GM10248 (cell line): ENCODE measurements around the gene MYO9B.

Experiments used
- CTCF ChIA-PET: fragments of 300-600 bp; sonication (Branson Sonifier 250); formaldehyde crosslinking; extraction: SDS; loops from one replicate; lab custom pipeline; 2021; ENCODE audit warnings: antibody characterized with exemption; lab: Yijun Ruan, JAX
- POLR2A ChIA-PET: fragments of 350-650 bp; sonication (Branson Sonifier 250); formaldehyde crosslinking; extraction: SDS; loops from one replicate; lab custom pipeline; 2020; ENCODE audit warnings: antibody characterized with exemption; lab: Yijun Ruan, JAX
- DNase-seq: peaks from one replicate; pipeline ENCODE4 v3.0.0; 2012; ENCODE audit errors: extremely low spot score
- TF ChIP-seq, protein P1 (sequence below): IDR thresholded peaks from 2 replicates; pipeline ENCODE4 v1.5.1; 2012; ENCODE audit warnings: mild to moderate bottlenecking, low read depth; ENCODE audit errors: extremely low read depth, missing control alignments, control extremely low read depth

The MYO9B gene

DNA sequence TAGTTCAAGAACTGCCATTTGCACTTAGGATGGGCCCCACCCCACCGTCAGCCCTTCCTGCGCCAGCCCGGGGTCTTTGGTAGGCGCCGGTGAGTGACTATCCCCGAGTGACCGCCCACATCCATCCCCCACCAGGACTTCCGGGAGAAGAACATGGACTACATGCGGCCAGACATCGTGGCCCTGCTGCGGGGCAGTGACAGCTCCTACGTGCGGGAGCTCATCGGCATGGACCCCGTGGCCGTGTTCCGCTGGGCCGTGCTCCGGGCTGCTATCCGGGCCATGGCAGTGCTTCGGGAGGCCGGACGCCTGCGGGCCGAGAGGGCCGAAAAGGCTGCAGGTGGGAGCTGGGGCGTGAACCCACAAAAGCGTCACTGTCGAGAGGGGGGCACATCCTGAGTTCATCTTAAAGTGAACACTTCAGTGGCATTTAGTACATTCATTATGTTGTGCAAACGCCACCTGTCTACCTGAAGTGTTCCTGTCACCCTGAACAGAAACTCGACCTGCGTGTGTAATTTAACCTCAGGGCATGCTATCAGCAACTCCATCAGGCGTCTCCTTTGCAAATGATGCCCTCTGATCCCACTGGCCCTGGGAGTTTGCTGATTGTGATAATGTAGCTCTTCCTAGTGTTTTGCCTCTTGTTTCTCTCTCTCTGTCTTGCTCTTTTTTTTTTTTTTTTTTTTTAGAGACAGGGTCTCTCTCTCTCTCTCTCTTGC is 97.2 kb downstream of the MYO9B start:
- TF ChIP-seq, protein P1, sequence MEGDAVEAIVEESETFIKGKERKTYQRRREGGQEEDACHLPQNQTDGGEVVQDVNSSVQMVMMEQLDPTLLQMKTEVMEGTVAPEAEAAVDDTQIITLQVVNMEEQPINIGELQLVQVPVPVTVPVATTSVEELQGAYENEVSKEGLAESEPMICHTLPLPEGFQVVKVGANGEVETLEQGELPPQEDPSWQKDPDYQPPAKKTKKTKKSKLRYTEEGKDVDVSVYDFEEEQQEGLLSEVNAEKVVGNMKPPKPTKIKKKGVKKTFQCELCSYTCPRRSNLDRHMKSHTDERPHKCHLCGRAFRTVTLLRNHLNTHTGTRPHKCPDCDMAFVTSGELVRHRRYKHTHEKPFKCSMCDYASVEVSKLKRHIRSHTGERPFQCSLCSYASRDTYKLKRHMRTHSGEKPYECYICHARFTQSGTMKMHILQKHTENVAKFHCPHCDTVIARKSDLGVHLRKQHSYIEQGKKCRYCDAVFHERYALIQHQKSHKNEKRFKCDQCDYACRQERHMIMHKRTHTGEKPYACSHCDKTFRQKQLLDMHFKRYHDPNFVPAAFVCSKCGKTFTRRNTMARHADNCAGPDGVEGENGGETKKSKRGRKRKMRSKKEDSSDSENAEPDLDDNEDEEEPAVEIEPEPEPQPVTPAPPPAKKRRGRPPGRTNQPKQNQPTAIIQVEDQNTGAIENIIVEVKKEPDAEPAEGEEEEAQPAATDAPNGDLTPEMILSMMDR = no peak
- DNase-seq = no peak
- ChIA-PET CTCF (interaction anchor here (1.6 to 3.8 kb wide), 2 partner anchors 8 to 11 kb away, joined by 3 to 12 read pairs; no protein-coding TSS in a partner anchor), POLR2A (no interaction called here)

DNA sequence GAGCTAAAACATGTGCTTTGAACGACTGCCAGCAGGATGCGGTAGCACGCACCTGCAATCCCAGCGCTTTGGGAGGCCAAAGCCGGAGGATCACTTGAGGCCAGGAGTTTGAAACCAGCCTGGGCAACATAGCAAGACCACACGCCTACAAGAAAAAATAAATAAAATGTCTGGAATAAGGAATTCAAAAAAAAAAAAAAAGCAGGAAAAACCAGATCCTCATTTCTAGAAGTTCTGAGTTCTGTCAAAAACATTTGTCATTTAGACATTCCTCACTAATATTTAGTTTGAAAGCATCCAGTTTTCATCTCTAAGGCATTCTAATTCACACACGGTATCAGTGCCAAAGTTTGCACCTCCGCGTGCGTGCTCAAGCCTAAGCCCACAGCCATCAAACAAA is 102.7 kb downstream of the MYO9B start:
- no peak for DNase-seq
- ChIA-PET CTCF (no interaction called here), POLR2A (no interaction called here)
- TF ChIP-seq, protein P1 = no peak

DNA sequence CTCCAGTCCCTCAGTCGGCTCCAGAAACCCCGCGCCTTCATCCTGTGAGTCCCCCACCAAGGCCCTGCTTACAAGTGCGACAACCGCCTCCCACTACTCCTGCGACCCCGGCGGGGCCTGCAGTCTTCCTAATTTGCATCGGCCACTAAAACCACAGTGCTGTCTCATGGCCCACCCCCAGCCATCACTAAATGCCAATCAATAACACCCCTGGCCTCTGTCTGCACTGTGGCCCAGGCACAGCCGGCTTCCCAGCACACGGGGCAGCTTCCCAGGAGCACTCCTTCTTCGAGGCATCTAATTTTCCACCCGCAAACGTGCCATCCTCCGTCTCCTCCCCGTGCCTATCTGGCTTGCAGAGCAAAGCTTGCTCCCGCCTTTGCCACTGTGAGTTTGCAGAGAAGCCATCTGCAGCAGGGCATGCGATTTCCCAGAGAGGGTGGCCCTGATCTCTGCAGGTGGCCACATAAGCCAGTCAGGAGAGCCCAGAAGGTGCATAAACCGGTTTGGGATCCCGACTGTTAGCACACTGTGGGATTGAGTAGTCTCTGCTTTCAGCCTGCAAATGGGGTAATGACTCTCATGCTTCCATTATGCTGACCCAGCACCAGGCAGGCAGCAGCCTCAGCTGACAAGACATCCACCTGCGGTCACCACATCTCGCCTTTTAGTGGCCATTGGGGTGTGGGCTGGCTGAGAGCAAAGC is 105.6 kb downstream of the MYO9B start:
- ChIA-PET POLR2A (interaction anchor here (1.0 kb wide), 1 partner anchor 34 kb away, joined by 3 read pairs; the partner anchor contains the start of gene USE1), CTCF (no interaction called here)
- TF ChIP-seq, protein P1 = no peak
- DNase-seq = no peak

DNA sequence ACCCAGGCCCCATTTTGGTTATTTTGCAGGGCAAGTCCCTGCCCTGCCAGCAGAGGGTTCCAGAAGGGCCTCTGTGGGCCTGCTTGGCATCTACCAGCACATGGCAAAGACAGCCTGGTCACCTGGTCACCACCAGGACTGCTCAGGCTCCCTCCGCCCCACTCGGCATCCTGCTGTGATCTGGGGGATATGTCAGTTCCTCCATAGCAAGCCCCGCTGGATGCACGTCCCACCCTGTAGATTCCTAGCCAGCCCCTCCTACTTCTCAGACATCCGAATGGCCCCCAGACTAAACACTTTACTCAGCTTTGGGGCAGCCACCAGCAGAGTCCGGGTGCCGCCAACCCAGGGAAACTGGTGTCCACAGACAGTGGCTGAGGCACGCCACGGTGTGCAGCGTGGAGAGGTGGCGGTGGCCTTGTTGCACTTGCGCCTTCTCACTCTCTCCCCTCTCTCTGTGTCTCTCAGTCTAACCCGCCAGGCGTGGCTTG is 107.7 kb downstream of the MYO9B start:
- TF ChIP-seq, protein P1 = no peak
- ChIA-PET CTCF (interaction anchor here (0.7 to 2.5 kb wide), 6 partner anchors 9 to 115 kb away, joined by 3 to 12 read pairs (median 3); no protein-coding TSS in a partner anchor), POLR2A (interaction anchor here (0.6 to 0.8 kb wide), 3 partner anchors 59 to 92 kb away, joined by 3 read pairs; no protein-coding TSS in a partner anchor)
- DNase-seq = peak; percentile 61

DNA sequence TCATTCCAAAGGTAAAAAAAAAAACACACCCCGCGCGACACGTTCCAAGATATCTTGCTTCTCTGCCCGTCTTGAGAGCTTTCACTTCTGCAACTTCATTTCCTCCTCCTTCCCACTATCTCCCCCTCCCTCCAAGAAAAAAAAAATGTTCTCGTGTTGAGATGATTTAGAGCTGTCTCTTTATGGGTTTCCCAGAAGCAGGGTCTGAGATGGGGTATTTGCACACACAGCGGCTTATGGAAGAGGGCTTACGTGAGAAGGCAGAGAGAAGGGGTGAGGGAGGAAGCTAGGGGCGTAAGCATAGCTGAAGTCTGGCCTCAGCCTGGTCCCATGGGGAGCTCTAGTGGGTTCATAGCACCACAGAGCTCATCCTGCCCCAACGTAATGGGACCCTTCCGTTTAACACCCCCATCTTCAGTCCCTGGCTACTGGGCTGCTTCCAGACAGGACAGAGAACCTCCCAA is 108.3 kb downstream of the MYO9B start:
- TF ChIP-seq, protein P1 = no peak
- ChIA-PET CTCF (interaction anchor here (0.7 to 2.5 kb wide), 9 partner anchors 9 to 115 kb away, joined by 3 to 12 read pairs (median 3); no protein-coding TSS in a partner anchor), POLR2A (interaction anchor here (0.6 to 0.8 kb wide), 3 partner anchors 59 to 93 kb away, joined by 3 read pairs; no protein-coding TSS in a partner anchor)
- DNase-seq = peak; percentile 62

DNA sequence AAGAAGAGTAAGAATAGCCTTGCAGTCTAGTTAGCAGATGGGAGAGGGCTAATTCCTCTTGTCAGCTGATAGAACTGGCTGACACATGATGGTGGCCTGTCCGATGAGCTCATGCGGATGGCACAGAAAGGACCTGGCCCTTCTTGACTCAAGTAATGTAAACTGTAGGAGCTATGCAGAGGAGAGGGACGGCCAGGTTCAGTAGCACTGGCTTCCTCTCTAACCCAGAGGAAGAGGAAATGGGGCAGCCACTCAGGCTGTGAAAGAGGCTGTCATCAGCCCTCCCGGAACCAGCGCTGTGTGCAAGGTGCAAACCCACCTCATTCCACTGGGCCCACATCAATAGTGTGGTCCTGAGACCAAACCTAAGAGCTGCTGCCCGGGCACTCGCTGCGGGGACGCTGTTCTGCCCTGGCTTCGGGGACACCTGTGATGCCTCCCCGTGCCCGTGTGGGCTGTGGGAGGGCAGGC is 108.8 kb downstream of the MYO9B start:
- ChIA-PET POLR2A (interaction anchor here (0.7 kb wide), 1 partner anchor 93 kb away, joined by 3 read pairs; no protein-coding TSS in a partner anchor), CTCF (interaction anchor here (0.8 to 2.5 kb wide), 5 partner anchors 10 to 113 kb away, joined by 3 to 12 read pairs (median 5); no protein-coding TSS in a partner anchor)
- DNase-seq = no peak
- TF ChIP-seq, protein P1 = no peak
